Pancreas (tissue), 10 donors: ENCODE results near the gene CCDC136. TPM values are rescaled to one million over a fixed set of nuclear protein-coding genes. Genes with fewer than 3 reads are reported as not detected.

Source experiments
- ATAC-seq, 4 donors: fragments of 200-7000 bp; cut with Tn5 transposase; one replicate each; pipeline versions ENCODE4 v1.8.0 to v1.9.1; 2020; ENCODE audit warnings: mild to moderate bottlenecking in 4 of 4, moderate library complexity in 4 of 4
- DNase-seq, 6 donors: peaks; one replicate each; pipeline ENCODE4 v3.0.0-alpha.2; 2020
- FAIRE-seq: peaks from 2 replicates; lab custom pipeline; 2012; peaks lifted over from hg19 to GRCh38; lab: Jason Lieb, UNC
- H3K27ac ChIP-seq, 4 donors: fragments of 200-600 bp; sonication (generic); 1 replicate in 3 of 4; 2 replicates in 1 of 4; pipeline versions ENCODE4 v1.5.0 to v1.8.0; 2020
- H3K27me3 ChIP-seq, 4 donors: fragments of 200-600 bp; one replicate each; pipeline ENCODE4 v1.8.0; 2021
- H3K36me3 ChIP-seq, 3 donors: fragments of 200-600 bp; sonication (generic) in 1 of 3; one replicate each; pipeline versions ENCODE4 v1.5.0 to v1.8.0; 2020 to 2021
- H3K4me1 ChIP-seq, 3 donors: fragments of 200-600 bp; one replicate each; pipeline ENCODE4 v1.8.0; 2021
- H3K4me3 ChIP-seq, 4 donors: fragments of 200-600 bp; sonication (generic) in 2 of 4; one replicate each; pipeline versions ENCODE4 v1.5.0 to v1.8.0; 2020 to 2021
- H3K9me3 ChIP-seq, 4 donors: fragments of 200-600 bp; one replicate each; pipeline ENCODE4 v1.8.0; 2021
- CTCF ChIP-seq, 4 donors: fragments of 200-600 bp; sonication (generic) in 3 of 4; IDR thresholded peaks; one replicate each; pipeline versions ENCODE4 v1.5.0 to v1.8.0; 2021; ENCODE audit warnings: antibody characterized with exemption in 4 of 4
- WGBS, 2 donors: extraction: QIAGEN DNeasy Blood & Tissue Kit; methylation state at CpG; one replicate each; pipeline ENCODE4 v1.1.7; 2013; 5-methylcytosine and 5-hydroxymethylcytosine counted together
- intact Hi-C, 3 donors: fragments of 100-400 bp; cut with DNase I; formaldehyde crosslinking; loops; one replicate each; pipeline versions ENCODE4 v1.11.1 to v1.14.2; 2022
- polyA plus RNA-seq, 2 donors: library from polyadenylated mRNA; stranded (reverse); fragments of 200-250 nt; gene quantifications; one replicate each; pipeline ENCODE4 v1.2.3, GENCODE V29; 2013
- total RNA-seq, 6 donors: library from RNA; stranded (reverse); fragmentation: NEBNext Ultra II Directional in 4 of 6; extraction: Animal tissue kit (Norgen Biotek cat#: 25700) in 4 of 6; gene quantifications; one replicate each; pipeline versions ENCODE4 v1.2.1 to v1.2.4, GENCODE V29; 2021 to 2023
- donor health status: healthy with polysubstance abuse.
- donor health status: DM: no; HTN: no; CAD: no; lungs with moderate emphysema.
- donor health status: DM: no; HTN: no; CAD: no.
- donor health status: control.
- donor health status: control.
- donor health status: Bipolar disorder and iron deficiency.
- donor health status: DM: yes; HTN: yes; CAD: no.
- donor health status: DM: no; HTN: no; CAD: no.
- donor health status: DM: no; HTN: no; CAD: no.
- donor health status: DM: yes; HTN: yes; CAD: no.

Gene CCDC136
- total and polyA plus RNA-seq, 8 donors: 0.66 to 2.9 (median 1.3) TPM

GRCh38 chr7:128801003-128801402, 9.2 kb downstream of the CCDC136 start:
- ATAC-seq: no peak
- no peak for TF ChIP-seq CTCF (IDR thresholded peaks at IDR 0.05)
- DNase-seq: no peak

GRCh38 chr7:128801667-128802418, 10.1 kb downstream of the CCDC136 start:
- H3K27me3 ChIP-seq: no peaks in the 10 kb centered on the region
- WGBS, 2 donors: 80 to 91% methylated on average over 2 of the region's 2 CpGs
- FAIRE-seq (no peak), ATAC-seq (no peak), DNase-seq (no peak)
- no peaks in the 10 kb centered on the region for H3K36me3 ChIP-seq
- no peak overlapping the region for H3K4me3 ChIP-seq
- no peak for TF ChIP-seq CTCF (IDR thresholded peaks at IDR 0.05)
- intact Hi-C loops: no loop called here
- H3K4me1 ChIP-seq: no peaks in the 10 kb centered on the region
- no peaks in the 10 kb centered on the region for H3K9me3 ChIP-seq
- H3K27ac ChIP-seq: no peak overlapping the region

More at GRCh38 chr7:128801003-128801402, 9.2 kb downstream of the CCDC136 start:
- Histone ChIP-seq H3K27ac (no peak overlapping the region), H3K9me3 (no peaks in the 10 kb centered on the region), H3K36me3 (no peaks in the 10 kb centered on the region), H3K4me3 (no peak overlapping the region), H3K27me3 (no peaks in the 10 kb centered on the region), H3K4me1 (no peaks in the 10 kb centered on the region)
- intact Hi-C loops: no loop called here
- FAIRE-seq: no peak
- WGBS, 2 donors: 85 to 88% methylated on average over 9 of the region's 9 CpGs

GRCh38 chr7:128804484-128804883, 12.7 kb downstream of the CCDC136 start:
- intact Hi-C loops: no loop called here
- Histone ChIP-seq H3K9me3 (no peaks in the 10 kb centered on the region), H3K27ac (no peak overlapping the region), H3K4me3 (no peak overlapping the region), H3K4me1 (no peaks in the 10 kb centered on the region), H3K27me3 (no peaks in the 10 kb centered on the region), H3K36me3 (no peaks in the 10 kb centered on the region)
- TF ChIP-seq CTCF (IDR thresholded peaks at IDR 0.05): no peak
- no peak for DNase-seq
- no peak for ATAC-seq
- FAIRE-seq: no peak
- 89 to 92% methylated on average over 6 of the region's 6 CpGs for WGBS, 2 donors

DNA sequence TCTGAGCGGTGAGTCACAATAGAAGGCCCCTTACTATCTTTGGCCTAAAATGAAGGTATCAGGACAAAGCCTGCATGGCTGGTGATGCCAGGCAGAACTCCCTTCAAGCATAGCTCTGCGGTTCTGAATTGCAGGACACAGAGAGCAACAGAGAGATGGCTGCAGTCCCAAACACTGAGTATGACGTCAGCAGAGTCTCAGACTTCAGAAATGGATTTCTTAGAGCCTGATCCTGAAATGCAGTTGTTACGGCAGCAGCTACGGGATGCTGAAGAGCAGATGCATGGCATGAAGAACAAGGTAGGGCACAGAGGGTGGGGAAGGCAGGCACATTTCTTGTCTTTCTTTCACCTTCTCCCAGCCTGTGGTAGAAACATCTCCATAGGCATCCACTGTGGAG, 13.5 kb downstream of the CCDC136 start:
- ATAC-seq (no peak), DNase-seq (no peak), FAIRE-seq (no peak)
- intact Hi-C loops: no loop called here
- Histone ChIP-seq H3K4me3 (no peak overlapping the region), H3K4me1 (no peaks in the 10 kb centered on the region), H3K27ac (no peak overlapping the region), H3K36me3 (no peaks in the 10 kb centered on the region), H3K27me3 (no peaks in the 10 kb centered on the region), H3K9me3 (no peaks in the 10 kb centered on the region)
- TF ChIP-seq CTCF (IDR thresholded peaks at IDR 0.05): no peak
- 90 to 93% methylated on average over 5 of the region's 5 CpGs for WGBS, 2 donors

- no peak for FAIRE-seq
- Histone ChIP-seq H3K27ac (no peak overlapping the region), H3K9me3 (no peaks in the 10 kb centered on the region), H3K27me3 (no peaks in the 10 kb centered on the region), H3K36me3 (no peaks in the 10 kb centered on the region), H3K4me1 (no peaks in the 10 kb centered on the region), H3K4me3 (no peak overlapping the region)
- ATAC-seq: no peak
- WGBS, 2 donors: 54 to 60% methylated on average over 8 of the region's 8 CpGs
- no peak for TF ChIP-seq CTCF (IDR thresholded peaks at IDR 0.05)
- DNase-seq: no peak
- intact Hi-C loops: no loop called here
These were observed 15.4 kb downstream of the CCDC136 start for GRCh38 chr7:128807191-128807590.
